ENCODE measurements around the gene RPS3A. TPM values are rescaled to one million over a fixed set of nuclear protein-coding genes. Genes with fewer than 3 reads are reported as not detected.
"Not testable (repeated sequence)": the region's sequence is repeated elsewhere in the genome, so short reads cannot be mapped to it uniquely, and the experiment has no call there.

The RPS3A gene
- total RNA-seq (2,319 and 2,328 TPM in 2 replicates), polyA plus RNA-seq (872 and 1,034 TPM in 2 replicates)

GRCh38 chr4:151099229-151099975, at the start of gene RPS3A:
TSS of gene RPS3A (plus strand) at chr4:151099628. CDS start at chr4:151099653, 25 bp downstream.
- H3K4me1 ChIP-seq (ENCODE audit: low read depth), result peaks cover 9% of the 10 kb centered on the region
- H3K4me3 ChIP-seq, result peak within 1 kb of the TSS; percentile 84
- TF ChIP-seq CTCF (IDR thresholded peaks at IDR 0.05; ENCODE audit: low read depth, low read length), result peak; percentile 81
- H3K9me3 ChIP-seq (ENCODE audit: low read depth), result no peaks in the 10 kb centered on the region
- H3K36me3 ChIP-seq, result peaks cover 24% of the 10 kb centered on the region
- peak; percentile 98 to 99 for DNase-seq (ENCODE audit: low read depth in 1 of 2, low spot score in 1 of 2)
- H3K27ac ChIP-seq, result peak within 1 kb of the TSS; percentile 95
- no peaks in the 10 kb centered on the region for H3K27me3 ChIP-seq

GRCh38 chr4:151052785-151053184, 46.6 kb upstream of the RPS3A start:
- Histone ChIP-seq H3K27me3 (no peaks in the 10 kb centered on the region), H3K27ac (no peak overlapping the region), H3K4me1 (ENCODE audit: low read depth) (no peaks in the 10 kb centered on the region), H3K36me3 (no peaks in the 10 kb centered on the region), H3K4me3 (no peak overlapping the region), H3K9me3 (ENCODE audit: low read depth) (no peaks in the 10 kb centered on the region)
- no peak for DNase-seq (ENCODE audit: low read depth in 1 of 2, low spot score in 1 of 2)
- TF ChIP-seq CTCF (IDR thresholded peaks at IDR 0.05; ENCODE audit: low read depth, low read length), result no peak

- Histone ChIP-seq H3K4me3 (no peak overlapping the region), H3K9me3 (ENCODE audit: low read depth) (no peaks in the 10 kb centered on the region), H3K27ac (no peak overlapping the region), H3K4me1 (ENCODE audit: low read depth) (no peaks in the 10 kb centered on the region), H3K36me3 (no peaks in the 10 kb centered on the region), H3K27me3 (no peaks in the 10 kb centered on the region)
- TF ChIP-seq CTCF (IDR thresholded peaks at IDR 0.05; ENCODE audit: low read depth, low read length), result no peak
- no peak for DNase-seq (ENCODE audit: low read depth in 1 of 2, low spot score in 1 of 2)
Measured at GRCh38 chr4:151055539-151055938, 43.9 kb upstream of the RPS3A start.

GRCh38 chr4:151063143-151063542, 36.3 kb upstream of the RPS3A start:
- not testable (repeated sequence) for H3K27me3 ChIP-seq; H3K27ac ChIP-seq; H3K9me3 ChIP-seq (ENCODE audit: low read depth); H3K4me3 ChIP-seq; H3K36me3 ChIP-seq; H3K4me1 ChIP-seq (ENCODE audit: low read depth); DNase-seq (ENCODE audit: low read depth in 1 of 2, low spot score in 1 of 2)

- Histone ChIP-seq H3K9me3 (ENCODE audit: low read depth) (no peaks in the 10 kb centered on the region), H3K27ac (no peak overlapping the region), H3K4me3 (no peak overlapping the region), H3K27me3 (no peaks in the 10 kb centered on the region), H3K36me3 (no peaks in the 10 kb centered on the region), H3K4me1 (ENCODE audit: low read depth) (no peaks in the 10 kb centered on the region)
- no peak for TF ChIP-seq CTCF (IDR thresholded peaks at IDR 0.05; ENCODE audit: low read depth, low read length)
- DNase-seq (ENCODE audit: low read depth in 1 of 2, low spot score in 1 of 2), result no peak
Measured at GRCh38 chr4:151067316-151067970, 32.0 kb upstream of the RPS3A start.

- Histone ChIP-seq H3K27ac (no peak overlapping the region), H3K36me3 (no peaks in the 10 kb centered on the region), H3K27me3 (no peaks in the 10 kb centered on the region), H3K4me3 (no peak overlapping the region), H3K9me3 (ENCODE audit: low read depth) (no peaks in the 10 kb centered on the region), H3K4me1 (ENCODE audit: low read depth) (no peaks in the 10 kb centered on the region)
- no peak for DNase-seq (ENCODE audit: low read depth in 1 of 2, low spot score in 1 of 2)
- no peak for TF ChIP-seq CTCF (IDR thresholded peaks at IDR 0.05; ENCODE audit: low read depth, low read length)
Measured at GRCh38 chr4:151074416-151074916, 25.0 kb upstream of the RPS3A start.

GRCh38 chr4:151077978-151078377, 21.4 kb upstream of the RPS3A start:
- not testable (repeated sequence) for DNase-seq (ENCODE audit: low read depth in 1 of 2, low spot score in 1 of 2); H3K9me3 ChIP-seq (ENCODE audit: low read depth); H3K4me1 ChIP-seq (ENCODE audit: low read depth); H3K4me3 ChIP-seq; H3K27ac ChIP-seq; H3K27me3 ChIP-seq; H3K36me3 ChIP-seq

Data from cardiac muscle cell (in vitro differentiated cells and primary cell).